Activated naive CD4-positive, alpha-beta T cell treated with anti-CD3 and anti-CD28 coated beads, Interleukin-2, amount 10 ng/mL, durations not matched to agents 7 days and 5 days (primary cell): Measurements from ENCODE around the gene SPOP.
A peak's percentile ranks its signal among the peaks of the same experiment; 100 is the strongest.
"Not testable (repeated sequence)": the region's sequence is repeated elsewhere in the genome, so short reads cannot be mapped to it uniquely, and the experiment has no call there.

Experiments
- CTCF ChIA-PET: fragments of 350-600 bp; sonication (Branson Sonifier 250); formaldehyde crosslinking; loops from one replicate; lab custom pipeline; 2021; ENCODE audit warnings: antibody characterized with exemption; lab: Charles Lee
- DNase-seq: peaks from one replicate; pipeline ENCODE4 v3.0.0-alpha.2; 2020
- H3K27ac Mint-ChIP-seq: one replicate; pipeline ENCODE4 v1.8.0; 2021; ENCODE audit warnings: mild to moderate bottlenecking, moderate library complexity, mixed read lengths
- H3K27me3 Mint-ChIP-seq: one replicate; pipeline ENCODE4 v1.8.0; 2021; ENCODE audit warnings: mild to moderate bottlenecking, mixed read lengths
- H3K36me3 Mint-ChIP-seq: one replicate; pipeline ENCODE4 v1.8.0; 2021; ENCODE audit warnings: mixed read lengths
- H3K4me1 Mint-ChIP-seq: one replicate; pipeline ENCODE4 v1.8.0; 2021; ENCODE audit warnings: mixed read lengths
- H3K4me3 Mint-ChIP-seq: one replicate; pipeline ENCODE4 v1.8.0; 2021; ENCODE audit warnings: mild to moderate bottlenecking, moderate library complexity, mixed read lengths
- H3K9me3 Mint-ChIP-seq: one replicate; pipeline ENCODE4 v1.8.0; 2021; ENCODE audit warnings: mixed read lengths

Gene SPOP

DNA sequence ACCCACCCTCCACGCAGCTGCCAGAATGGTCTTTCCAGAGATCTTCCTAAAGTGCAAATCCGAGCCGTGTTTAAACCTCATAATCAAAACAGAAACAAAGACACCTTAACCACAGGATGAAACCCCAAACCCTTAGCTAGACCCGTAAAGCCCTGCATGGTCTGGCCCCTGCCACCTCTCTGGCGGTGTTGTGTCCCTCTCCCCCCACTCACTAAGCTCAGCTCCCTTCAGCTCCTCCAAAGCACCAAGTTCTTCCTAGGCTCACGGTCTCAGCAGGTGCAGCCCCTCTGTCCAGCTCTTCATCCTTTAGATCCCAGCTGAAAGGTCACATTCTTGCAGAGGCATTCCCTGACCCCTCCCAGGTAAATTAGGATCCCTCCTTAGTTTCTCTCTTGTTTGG lies 106.6 kb downstream of the SPOP start:
- CTCF ChIA-PET, result interaction anchor here (0.6 to 13.9 kb wide), 14 partner anchors 10 to 225 kb away, joined by 3 to 377 read pairs (median 4); partner anchors contain the start of gene SLC35B1
- Mint-ChIP-seq H3K27me3 (peaks cover 83% of the 10 kb centered on the region), H3K36me3 (no peaks in the 10 kb centered on the region), H3K4me1 (peaks cover 23% of the 10 kb centered on the region), H3K4me3 (peak overlapping the region; percentile 43), H3K27ac (no peak overlapping the region), H3K9me3 (no peaks in the 10 kb centered on the region)
- no peak for DNase-seq

DNA sequence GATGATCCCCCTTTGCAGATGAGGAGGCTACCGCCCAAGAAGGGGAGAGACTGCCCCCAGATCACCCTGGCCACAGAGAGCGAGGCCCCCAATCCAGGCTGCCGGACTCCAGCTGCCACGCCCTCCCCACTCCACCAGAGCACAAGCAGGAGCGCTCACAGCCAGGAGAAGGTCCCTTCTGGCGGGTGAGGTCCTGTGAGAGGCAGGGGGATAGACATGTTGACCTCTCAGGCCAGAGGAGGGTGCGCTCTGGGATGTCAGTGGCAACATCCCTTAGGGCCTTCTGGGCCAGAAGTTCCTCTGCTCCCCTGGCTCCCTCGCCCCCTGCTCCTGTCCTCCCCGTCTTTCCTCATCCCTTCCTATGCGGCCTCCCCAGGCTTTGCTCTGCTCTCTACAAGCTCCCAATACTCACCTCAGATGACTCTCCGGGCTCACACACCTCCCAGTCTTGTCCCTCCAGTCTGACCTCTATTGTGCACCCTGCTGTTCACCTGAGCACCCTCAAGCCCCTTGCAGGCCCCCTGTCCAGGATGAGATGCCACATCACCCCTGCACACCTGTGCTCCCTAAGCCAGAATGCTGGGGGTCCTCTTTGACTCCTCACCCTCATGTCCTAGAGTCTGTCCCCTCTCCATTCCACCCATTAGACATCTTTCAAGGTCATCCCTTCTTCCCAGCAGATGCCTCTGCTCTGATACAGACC lies 107.2 kb downstream of the SPOP start:
- no peaks in the 10 kb centered on the region for H3K9me3 Mint-ChIP-seq
- peaks cover 83% of the 10 kb centered on the region for H3K27me3 Mint-ChIP-seq
- DNase-seq, result no peak
- no peak overlapping the region for H3K27ac Mint-ChIP-seq
- CTCF ChIA-PET, result interaction anchor here (0.6 to 13.9 kb wide), 23 partner anchors 9 to 428 kb away, joined by 3 to 377 read pairs (median 6); partner anchors contain the start of gene SLC35B1
- peak overlapping the region; percentile 89 for H3K4me3 Mint-ChIP-seq
- no peaks in the 10 kb centered on the region for H3K36me3 Mint-ChIP-seq
- H3K4me1 Mint-ChIP-seq, result peaks cover 26% of the 10 kb centered on the region

DNA sequence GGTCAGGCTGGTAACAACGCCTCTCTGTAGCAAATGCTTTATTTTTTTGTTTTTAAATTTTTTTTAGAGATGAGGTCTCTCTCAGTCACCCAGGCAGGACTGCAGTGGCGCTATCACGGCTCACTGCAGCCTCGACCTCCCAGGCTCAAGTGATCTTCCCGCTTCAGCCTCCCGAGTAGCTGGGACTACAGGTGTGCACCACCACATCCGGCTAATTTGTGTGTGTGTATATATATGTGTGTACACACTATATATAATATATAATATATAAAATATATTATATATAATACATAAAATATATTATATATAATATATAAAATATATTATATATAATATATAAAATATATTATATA lies 109.2 kb downstream of the SPOP start:
- Mint-ChIP-seq H3K4me3 (peak overlapping the region; percentile 43), H3K27me3 (peaks cover 66% of the 10 kb centered on the region), H3K4me1 (peaks cover 27% of the 10 kb centered on the region)
- not testable (repeated sequence) for H3K9me3 Mint-ChIP-seq, DNase-seq, H3K27ac Mint-ChIP-seq, H3K36me3 Mint-ChIP-seq
- CTCF ChIA-PET, result interaction anchor here (1.9 to 13.9 kb wide), 2 partner anchors 136 to 428 kb away, joined by 4 to 377 read pairs; partner anchors contain the start of gene SLC35B1

DNA sequence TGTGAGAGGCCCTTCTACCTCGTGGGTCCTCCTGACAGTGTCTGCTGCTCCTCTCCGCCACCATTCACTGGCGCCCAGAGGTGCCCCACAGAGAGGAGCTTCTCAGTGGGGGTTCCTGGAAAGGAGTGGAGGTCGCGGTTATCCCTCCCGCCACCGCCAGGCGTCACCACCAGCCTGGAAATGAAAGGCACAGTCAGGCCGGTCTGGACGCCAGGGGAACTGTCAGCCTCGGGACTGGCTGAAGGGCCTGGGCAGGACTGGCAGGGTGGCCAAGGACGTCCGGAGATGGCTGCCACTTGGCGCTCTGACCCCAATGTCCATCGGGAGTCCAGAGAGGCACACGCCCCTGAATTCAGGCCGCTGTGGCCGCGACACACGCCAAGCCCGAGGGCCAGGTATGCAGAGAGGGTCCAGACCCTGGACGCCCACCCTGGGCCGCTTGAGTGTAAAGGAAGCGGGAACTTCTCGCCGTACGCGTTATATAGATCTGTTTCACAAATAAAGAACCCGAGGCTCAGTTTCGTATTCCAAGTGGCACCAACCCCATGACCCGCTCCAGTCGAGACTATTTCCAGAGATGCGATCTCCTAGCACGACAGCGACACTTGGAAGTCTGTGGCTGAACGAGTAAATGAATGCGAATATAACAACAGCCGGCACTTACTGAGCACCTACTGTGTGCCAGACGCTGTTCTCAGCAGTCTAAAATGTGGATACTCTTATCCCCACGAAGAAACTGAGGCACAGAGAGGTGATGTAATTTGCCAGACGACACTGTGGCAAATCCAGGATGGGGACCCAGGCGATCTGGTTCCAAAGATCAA lies 109.8 kb downstream of the SPOP start:
- H3K4me1 Mint-ChIP-seq, result peaks cover 27% of the 10 kb centered on the region
- no peaks in the 10 kb centered on the region for H3K9me3 Mint-ChIP-seq
- DNase-seq, result peak; percentile 88
- no peaks in the 10 kb centered on the region for H3K36me3 Mint-ChIP-seq
- H3K4me3 Mint-ChIP-seq, result peak overlapping the region; percentile 43
- no peak overlapping the region for H3K27ac Mint-ChIP-seq
- CTCF ChIA-PET, result interaction anchor here (0.6 to 13.9 kb wide), 8 partner anchors 10 to 430 kb away, joined by 3 to 377 read pairs (median 5); partner anchors contain the start of gene SLC35B1
- H3K27me3 Mint-ChIP-seq, result peaks cover 66% of the 10 kb centered on the region

DNA sequence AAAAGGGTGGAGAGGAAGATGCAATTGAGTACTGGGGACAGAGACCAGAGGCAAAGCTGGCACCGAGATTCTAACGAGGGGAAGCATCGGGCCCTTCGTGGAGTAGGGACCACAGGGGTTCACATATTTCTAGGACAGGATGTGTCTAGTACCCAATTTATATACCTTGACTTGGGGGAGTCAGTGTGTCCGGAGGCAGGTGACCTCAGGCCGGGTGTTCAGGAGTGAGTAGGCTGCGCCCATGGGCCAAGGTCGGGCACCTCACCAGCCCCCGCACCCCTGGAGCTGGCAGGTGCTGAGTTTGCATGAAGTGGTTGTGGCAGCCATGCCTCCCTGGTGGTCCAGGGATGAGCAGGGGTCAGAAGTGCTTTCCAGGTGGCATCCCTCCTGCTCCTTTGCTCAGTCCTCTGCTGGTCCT lies 110.8 kb downstream of the SPOP start:
- Mint-ChIP-seq H3K4me1 (peaks cover 27% of the 10 kb centered on the region), H3K27me3 (peaks cover 66% of the 10 kb centered on the region), H3K9me3 (no peaks in the 10 kb centered on the region), H3K4me3 (no peak overlapping the region), H3K36me3 (no peaks in the 10 kb centered on the region), H3K27ac (no peak overlapping the region)
- CTCF ChIA-PET, result interaction anchor here (0.6 to 13.9 kb wide), 8 partner anchors 9 to 431 kb away, joined by 3 to 377 read pairs (median 5); partner anchors contain the start of gene SLC35B1
- DNase-seq, result no peak

DNA sequence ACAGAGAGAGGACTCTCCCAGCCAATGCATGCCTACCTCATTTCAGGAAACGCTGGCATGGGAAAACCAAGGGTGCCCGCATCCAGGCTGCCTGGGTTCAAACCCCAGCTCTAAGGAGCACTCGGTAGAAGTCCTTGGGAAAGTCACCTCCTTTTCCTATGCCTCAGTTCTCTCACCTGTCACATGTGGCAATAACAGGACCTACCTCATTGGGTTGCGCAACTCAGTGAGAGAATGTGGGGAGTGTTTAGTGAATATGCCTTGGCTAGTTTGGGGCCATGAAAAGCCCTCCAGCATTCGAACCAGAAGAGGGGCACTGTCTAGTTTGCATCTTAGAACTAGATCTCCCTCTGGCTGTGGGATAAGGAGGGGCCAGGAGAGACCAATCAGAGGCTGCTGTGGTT lies 111.2 kb downstream of the SPOP start:
- Mint-ChIP-seq H3K36me3 (no peaks in the 10 kb centered on the region), H3K4me1 (peaks cover 27% of the 10 kb centered on the region), H3K27ac (no peak overlapping the region), H3K27me3 (peaks cover 64% of the 10 kb centered on the region), H3K9me3 (no peaks in the 10 kb centered on the region), H3K4me3 (no peak overlapping the region)
- CTCF ChIA-PET, result interaction anchor here (1.1 to 13.9 kb wide), 3 partner anchors 9 to 279 kb away, joined by 3 to 377 read pairs (median 42); partner anchors contain the start of gene SLC35B1
- no peak for DNase-seq

DNA sequence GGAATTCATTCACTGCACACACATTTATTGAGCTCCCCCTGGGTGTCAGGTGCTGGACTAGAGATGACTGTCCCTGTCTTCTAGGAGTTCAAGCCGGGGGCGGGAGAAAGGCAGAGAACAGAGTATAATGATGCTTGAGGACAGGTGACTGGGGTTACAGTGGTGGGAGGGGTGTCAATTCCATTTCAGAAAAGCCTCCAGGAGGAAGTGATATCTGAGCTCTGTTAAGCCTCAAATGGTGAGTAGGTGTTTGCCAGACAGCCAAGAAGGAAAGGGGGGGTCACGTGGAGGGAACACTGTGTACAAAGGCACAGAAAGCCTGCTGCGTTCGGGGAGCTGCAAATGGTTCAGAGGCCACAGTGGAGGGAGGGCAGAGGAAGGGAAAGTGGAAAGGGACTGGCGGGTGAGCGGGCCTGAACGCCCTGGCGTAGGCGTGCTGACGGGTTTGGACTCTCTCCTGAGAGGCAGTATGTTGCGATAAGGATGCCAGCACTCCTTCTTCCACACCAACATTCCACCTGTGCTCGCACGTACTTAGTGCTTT lies 111.9 kb downstream of the SPOP start:
- Mint-ChIP-seq H3K9me3 (no peaks in the 10 kb centered on the region), H3K27me3 (peaks cover 59% of the 10 kb centered on the region), H3K36me3 (no peaks in the 10 kb centered on the region), H3K4me3 (no peak overlapping the region), H3K27ac (no peak overlapping the region), H3K4me1 (peaks cover 24% of the 10 kb centered on the region)
- CTCF ChIA-PET, result interaction anchor here (1.0 to 13.9 kb wide), 4 partner anchors 8 to 280 kb away, joined by 3 to 377 read pairs (median 22); partner anchors contain the start of gene SLC35B1
- DNase-seq, result no peak

DNA sequence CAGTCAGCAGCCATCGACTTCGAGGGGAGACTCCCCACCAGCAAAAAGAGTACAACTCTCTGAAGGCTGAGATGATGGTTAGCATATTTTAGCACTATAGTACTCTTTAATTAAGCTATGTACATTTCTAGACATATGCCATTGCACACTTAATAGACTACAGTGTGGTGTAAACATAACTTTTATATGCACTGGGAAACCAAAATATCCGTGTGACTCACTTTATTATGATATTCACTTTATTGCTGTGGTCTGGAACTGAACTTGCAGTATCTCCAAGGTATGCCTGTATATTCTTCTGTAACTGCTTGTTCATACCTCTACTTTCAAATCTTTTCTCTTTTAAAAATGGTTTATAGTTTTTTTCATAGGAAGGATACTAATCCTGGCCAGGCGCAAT lies 113.3 kb downstream of the SPOP start:
- H3K9me3 Mint-ChIP-seq, result no peaks in the 10 kb centered on the region
- no peaks in the 10 kb centered on the region for H3K36me3 Mint-ChIP-seq
- H3K4me1 Mint-ChIP-seq, result peaks cover 17% of the 10 kb centered on the region
- H3K4me3 Mint-ChIP-seq, result no peak overlapping the region
- peaks cover 52% of the 10 kb centered on the region for H3K27me3 Mint-ChIP-seq
- H3K27ac Mint-ChIP-seq, result no peak overlapping the region
- no peak for DNase-seq
- CTCF ChIA-PET, result interaction anchor here (1.2 to 13.9 kb wide), 2 partner anchors 140 to 434 kb away, joined by 3 to 377 read pairs; partner anchors contain the start of gene SLC35B1

DNA sequence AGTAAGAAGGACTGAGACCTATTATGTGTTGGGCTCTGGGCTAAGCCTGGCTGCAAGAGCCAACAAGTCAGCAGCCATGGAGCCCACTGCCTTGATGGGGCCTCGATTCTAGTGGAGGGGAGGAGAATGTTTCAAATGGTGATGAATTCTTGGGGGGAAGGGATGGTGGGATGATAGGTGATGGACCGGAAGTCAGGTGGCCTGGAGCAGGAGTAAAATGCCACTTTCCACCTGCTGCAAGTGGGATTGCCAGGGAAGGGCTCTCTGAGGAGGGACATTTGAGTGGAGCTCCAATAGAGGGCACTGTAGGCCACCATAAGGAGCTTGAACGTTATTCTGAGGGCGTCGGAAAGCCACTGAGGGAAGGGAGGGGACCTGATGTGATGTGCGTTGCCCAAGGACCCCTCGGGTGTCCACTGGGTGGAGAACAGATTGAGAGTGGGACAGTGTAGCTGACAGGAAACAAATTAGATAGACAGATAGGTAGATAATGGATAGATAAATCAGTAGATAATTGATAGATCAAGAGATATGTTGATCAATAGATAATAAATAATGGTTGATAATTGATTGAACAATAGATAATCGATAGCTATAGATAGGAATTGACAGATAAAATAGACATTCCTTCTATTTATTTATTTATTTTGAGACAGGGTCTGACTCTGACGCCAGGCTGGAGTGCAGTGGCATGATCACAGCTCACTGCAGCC lies 120.4 kb downstream of the SPOP start:
- no peaks in the 10 kb centered on the region for H3K9me3 Mint-ChIP-seq
- CTCF ChIA-PET, result interaction anchor here (0.5 to 4.8 kb wide), 40 partner anchors 9 to 528 kb away, joined by 3 to 117 read pairs (median 4); partner anchors contain the start of genes NGFR, NXPH3, PHB1 and TAC4
- no peak overlapping the region for H3K27ac Mint-ChIP-seq
- no peaks in the 10 kb centered on the region for H3K4me1 Mint-ChIP-seq
- peaks cover 22% of the 10 kb centered on the region for H3K27me3 Mint-ChIP-seq
- no peak overlapping the region for H3K4me3 Mint-ChIP-seq
- peak; percentile 59 for DNase-seq
- H3K36me3 Mint-ChIP-seq, result no peaks in the 10 kb centered on the region

DNA sequence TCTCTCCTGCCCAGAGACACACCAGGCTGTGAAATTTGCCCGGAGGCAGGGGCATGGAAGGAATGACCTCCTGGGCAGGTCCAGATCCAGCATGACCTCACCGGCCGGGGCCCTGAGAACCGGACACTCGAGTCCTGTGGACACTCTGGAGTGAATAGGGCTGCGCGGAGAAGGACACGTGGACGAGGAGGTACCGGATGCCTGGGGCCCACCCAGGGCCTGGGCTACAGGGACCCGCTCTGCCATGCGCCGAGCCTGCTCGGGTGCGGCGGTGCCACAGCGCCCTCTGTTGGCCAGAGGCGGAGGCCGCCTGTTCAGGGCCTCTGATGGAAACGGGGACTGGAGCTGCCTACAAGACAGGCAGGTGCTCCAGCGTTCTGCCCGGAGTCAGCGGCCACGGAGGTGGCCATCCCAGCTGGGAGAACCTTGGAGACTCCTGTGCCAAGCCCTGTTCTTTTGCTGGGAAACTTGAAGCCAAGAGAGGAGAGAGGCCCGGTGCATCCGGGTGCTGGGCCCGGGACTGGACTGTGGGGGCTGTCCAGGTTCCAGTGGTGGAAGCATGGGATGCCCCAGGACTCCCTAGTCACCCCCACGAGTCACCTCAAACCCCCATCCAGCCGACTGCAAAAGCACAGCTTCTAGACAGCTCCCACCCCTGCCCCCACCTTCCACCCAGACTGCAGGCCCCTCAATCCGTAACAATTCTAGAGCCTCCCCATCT lies 121.5 kb downstream of the SPOP start:
- H3K27me3 Mint-ChIP-seq, result peaks cover 17% of the 10 kb centered on the region
- H3K4me3 Mint-ChIP-seq, result no peak overlapping the region
- CTCF ChIA-PET, result interaction anchor here (0.6 to 4.8 kb wide), 53 partner anchors 9 to 524 kb away, joined by 3 to 117 read pairs (median 4); partner anchors contain the start of genes NGFR, PHB1 and TAC4
- no peaks in the 10 kb centered on the region for H3K36me3 Mint-ChIP-seq
- no peaks in the 10 kb centered on the region for H3K4me1 Mint-ChIP-seq
- peak; percentile 87 for DNase-seq
- H3K27ac Mint-ChIP-seq, result no peak overlapping the region
- H3K9me3 Mint-ChIP-seq, result no peaks in the 10 kb centered on the region

DNA sequence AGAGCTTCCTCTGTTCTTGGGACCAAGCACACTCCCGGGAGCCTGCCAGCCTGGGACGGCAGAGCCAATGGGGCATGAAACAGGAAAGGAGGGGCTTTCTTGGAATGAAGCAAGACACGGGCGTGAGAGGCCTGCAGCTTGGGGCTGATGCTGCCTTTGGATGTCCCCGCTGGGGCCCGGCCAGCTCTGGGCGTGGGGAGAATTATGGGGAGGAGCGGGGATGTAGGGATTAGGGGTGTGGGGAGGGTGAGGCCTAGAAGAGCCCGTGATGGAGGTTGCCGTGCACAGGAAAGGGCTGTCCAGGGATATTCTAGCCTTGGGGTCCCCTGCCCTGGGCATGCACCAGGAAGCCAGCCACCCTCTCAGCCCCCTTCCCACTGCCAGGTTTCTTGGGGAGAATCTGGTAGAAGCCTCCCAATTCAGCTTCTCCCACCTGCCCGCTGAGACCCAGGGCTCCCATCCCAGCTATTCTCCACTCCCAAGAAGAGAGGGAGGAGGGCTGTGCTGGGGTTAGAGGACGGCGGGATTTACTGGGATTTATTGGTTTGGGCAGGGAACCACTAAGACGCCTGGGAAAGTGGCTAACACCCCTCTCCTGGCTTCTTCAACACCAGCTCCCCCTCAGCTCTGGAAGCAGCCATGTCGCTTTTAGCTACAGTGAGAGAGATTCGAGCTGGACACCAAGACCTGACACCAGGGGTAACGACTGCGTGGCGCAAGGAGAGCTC lies 122.2 kb downstream of the SPOP start:
- H3K4me1 Mint-ChIP-seq, result no peaks in the 10 kb centered on the region
- H3K4me3 Mint-ChIP-seq, result no peak overlapping the region
- no peaks in the 10 kb centered on the region for H3K36me3 Mint-ChIP-seq
- peaks cover 12% of the 10 kb centered on the region for H3K27me3 Mint-ChIP-seq
- no peak for DNase-seq
- no peak overlapping the region for H3K27ac Mint-ChIP-seq
- no peaks in the 10 kb centered on the region for H3K9me3 Mint-ChIP-seq
- CTCF ChIA-PET, result interaction anchor here (0.6 to 4.8 kb wide), 29 partner anchors 9 to 471 kb away, joined by 3 to 117 read pairs (median 4); partner anchors contain the start of genes NGFR and PHB1
